HG02938 (cell line): ENCODE results near the gene TTBK1.

ENCODE experiments used
- ATAC-seq: cut with Tn5 transposase; IDR thresholded peaks from one replicate; pipeline ENCODE4 v1.9.1; 2021; ENCODE audit warnings: mild to moderate bottlenecking, moderate library complexity; ENCODE audit not compliant: unreplicated experiment

Gene TTBK1

GRCh38 chr6:43285832-43286231 lies 42.6 kb downstream of the TTBK1 start:
- no peak for ATAC-seq

DNA sequence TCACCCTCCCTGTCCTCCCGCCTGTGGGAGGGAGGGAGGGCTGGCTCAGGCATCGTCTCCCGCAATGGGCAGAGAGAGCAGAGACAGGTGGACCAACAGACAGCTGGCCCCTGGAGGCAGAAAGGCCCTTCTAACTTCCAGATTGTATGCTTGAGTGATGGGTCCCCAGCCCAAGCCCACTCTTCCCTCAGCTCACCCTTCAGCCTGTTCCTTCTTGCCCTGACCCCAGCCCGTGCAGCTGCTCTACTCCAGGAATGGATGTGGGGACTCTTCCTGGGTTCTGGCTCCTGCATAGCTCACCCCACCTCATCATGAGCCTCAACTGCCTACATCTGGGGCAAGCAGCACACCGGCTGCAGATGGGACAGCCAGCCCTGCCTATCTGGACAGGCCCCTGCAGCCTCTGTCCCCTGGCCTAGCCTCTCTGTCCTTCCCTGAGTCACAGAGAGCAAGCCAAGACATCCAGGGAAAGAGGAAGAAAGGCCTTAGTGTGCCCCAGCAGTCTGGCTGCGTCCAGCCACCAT lies 43.2 kb downstream of the TTBK1 start:
- ATAC-seq: no peak

GRCh38 chr6:43286980-43287716 lies 43.9 kb downstream of the TTBK1 start:
- no peak for ATAC-seq

DNA sequence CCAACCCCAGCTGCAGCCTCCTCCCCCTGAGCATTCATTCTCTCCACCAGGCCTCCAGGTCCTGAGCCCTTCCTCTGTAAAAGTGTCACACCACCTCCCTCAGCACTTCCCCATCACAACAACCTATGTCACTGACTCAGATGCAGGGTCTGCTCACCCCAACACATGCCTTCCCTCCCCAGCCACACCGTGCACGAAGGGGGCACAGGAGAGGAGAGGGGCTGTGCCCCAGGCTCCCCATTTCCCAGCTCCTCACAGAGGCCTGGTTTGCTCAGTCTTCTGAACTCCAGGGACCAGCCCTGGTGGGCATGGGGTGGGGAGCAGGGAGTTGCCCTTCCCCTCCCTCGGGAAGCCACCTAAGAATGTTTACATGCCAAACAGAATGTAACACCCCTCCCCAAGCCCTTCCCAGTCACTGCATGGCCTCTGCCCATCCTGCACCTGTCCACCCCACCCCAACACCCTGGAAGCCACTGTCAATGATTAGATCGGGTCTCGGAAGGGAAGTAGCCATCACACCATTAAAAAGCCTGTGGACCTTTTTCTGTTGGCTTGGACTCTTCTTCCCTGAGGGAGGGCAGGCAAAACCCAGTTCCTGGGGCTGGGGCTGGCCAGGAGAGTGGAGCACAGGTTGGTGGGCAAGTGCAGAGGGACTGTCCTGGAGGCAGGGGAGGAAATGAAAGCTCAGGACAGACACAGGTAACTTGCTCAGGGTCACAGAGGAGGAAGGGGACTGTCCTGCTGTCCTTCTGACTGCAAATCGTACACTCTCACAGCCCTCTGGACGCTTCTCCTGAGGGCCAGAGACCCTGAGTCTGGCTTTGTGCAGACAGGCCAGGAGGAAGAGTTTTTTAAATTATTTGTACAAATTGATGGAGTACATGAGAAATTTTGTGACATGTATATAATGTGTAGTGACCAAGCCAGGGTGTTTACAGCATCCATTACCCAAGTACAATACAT lies 44.7 kb downstream of the TTBK1 start:
- no peak for ATAC-seq

DNA sequence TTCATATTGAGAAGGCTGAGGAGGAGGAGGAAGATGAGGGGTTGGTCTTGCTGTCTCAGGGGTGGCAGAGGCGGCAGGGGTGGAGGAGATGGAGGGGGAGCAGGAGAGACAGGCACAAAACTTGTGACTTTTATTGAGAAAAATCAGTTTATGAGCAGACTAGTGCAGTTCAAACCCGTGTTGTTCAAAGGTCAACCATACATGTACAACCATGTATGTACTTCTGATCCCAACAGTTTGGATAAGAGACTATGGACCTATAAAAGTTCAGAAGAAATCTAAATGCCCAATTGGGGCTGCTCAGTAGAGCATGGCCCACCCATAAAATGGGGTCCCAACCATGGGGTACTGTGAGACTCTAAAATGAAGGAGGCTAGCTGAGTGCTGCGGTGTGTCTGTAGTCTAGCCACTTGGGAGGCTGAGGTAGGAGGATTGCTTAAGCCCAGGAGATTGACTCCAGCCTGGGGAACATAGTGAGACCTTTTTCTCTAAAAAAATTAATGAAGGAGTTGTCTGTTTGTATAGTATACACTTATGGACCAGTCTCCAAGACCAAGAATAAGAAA lies 47.1 kb downstream of the TTBK1 start:
- no peak for ATAC-seq

DNA sequence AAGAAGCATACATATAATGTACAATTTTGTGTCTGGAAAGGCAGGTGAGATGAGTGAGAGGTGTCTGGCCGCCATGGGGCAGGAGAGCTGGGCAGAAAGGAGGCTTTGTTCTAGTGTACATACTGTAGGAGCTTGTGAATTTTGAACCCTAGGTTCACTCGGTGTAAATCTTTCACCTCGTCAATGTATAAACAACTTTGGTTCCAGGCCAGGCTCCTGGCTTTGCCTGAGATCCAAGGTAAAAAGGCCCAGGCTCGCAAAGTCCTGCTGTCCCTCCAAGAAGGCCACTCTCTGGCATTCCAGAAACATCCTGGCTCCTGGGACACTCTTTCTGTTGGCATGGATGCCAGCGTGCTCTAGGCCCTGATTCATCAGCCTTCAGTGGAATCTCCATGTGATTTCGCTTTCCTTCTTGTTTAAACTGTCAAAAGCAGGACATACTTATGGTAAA lies 47.6 kb downstream of the TTBK1 start:
- no peak for ATAC-seq

DNA sequence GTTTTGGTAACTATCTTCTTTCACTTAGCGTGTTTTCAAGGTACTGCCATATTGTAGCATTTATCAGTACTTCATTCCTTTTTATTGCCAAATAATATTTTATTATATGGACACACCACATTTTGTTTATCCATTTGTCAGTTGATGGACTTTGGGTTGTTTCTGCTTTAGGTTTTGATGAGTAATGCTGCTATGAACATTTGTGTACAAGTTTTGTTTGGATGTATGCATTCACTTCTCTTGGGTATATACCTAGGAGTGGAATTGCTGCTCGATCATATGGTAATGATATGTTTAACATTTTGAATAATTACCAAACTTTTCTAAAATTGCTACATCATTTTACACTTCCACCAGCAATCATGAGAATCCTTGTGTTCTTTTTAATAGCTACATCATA lies 48.4 kb downstream of the TTBK1 start:
- no peak for ATAC-seq

DNA sequence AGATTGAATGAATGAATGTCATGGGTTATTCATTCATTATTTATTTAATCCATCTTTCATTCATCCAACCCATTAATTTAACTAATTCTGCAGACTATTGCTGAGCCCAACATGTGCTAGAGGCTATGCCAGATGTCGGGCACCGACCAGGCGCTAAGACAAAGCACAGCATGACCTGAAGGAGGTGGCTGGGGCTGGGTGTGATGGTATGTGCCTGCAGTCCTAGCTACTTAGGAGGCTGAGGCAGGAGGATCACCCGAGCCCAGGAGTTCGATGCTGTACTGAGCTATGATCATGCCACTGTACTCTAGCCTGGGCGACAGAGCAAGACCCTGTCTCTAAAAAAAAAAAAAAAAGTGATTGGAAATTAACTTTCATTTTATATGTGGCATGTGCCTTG lies 49.1 kb downstream of the TTBK1 start:
- no peak for ATAC-seq

DNA sequence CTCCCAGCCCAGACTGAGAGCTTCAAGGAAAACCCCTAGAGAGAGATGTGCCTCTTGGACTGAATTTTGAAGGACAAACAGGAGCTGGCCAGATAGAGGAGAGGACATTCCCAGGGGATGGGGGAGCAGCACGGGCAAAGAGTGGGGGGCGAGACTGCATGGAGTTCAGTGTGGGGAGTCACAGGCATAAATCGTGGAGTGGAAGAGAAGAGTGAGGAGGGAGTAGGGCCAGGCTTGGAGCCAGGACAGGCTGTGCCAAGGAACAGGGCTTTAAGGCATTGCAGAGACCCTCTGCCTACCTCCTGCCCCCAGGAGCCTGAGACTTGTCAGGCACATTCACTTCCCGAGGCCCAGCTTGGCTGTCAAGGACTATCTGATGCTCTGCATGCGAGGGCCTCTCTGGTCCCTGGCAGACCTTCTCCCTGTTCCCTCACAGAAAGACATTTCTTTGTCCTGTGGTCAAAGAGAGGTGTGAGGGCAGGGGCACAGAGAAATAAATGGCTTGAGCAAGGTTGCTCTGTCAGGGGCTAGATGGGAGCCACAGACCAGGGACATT lies 49.6 kb downstream of the TTBK1 start:
- no peak for ATAC-seq

- no peak for ATAC-seq
These were observed 50.4 kb downstream of the TTBK1 start for GRCh38 chr6:43293698-43294097.

DNA sequence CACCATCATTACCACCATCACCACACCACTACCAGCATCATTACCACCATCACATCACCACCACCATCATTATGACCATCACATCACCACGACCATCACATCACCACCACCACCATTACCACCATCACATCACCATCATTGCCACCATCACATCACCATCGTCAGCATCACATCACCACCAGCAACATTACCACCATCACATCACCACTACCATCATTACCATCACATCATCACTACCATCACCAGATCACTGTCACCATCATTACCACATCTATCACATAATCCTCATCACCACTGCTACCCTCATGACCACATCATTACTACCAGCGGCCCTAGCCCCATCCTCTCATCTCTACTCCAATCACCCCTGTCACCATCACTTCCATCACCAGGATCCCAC lies 51.3 kb downstream of the TTBK1 start:
- no peak for ATAC-seq

DNA sequence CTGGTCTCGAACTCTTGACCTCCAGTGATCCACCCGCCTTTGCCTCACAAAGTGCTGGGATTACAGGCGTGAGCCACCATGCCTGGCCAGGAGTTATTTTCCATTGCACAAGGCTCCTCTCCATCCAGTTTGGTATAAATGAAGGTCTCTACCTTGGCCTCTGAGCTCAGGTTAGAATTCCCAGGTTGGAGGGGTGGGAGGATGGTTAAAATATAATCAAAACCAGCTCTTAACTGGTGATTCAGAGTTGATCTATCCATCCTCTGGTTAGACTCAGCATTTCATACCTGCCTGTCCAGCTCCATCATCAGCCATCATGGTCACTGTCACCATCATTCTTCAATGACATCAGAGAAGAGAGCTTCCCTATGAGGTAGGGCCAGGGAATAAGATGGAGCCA lies 52.2 kb downstream of the TTBK1 start:
- ATAC-seq: no peak

DNA sequence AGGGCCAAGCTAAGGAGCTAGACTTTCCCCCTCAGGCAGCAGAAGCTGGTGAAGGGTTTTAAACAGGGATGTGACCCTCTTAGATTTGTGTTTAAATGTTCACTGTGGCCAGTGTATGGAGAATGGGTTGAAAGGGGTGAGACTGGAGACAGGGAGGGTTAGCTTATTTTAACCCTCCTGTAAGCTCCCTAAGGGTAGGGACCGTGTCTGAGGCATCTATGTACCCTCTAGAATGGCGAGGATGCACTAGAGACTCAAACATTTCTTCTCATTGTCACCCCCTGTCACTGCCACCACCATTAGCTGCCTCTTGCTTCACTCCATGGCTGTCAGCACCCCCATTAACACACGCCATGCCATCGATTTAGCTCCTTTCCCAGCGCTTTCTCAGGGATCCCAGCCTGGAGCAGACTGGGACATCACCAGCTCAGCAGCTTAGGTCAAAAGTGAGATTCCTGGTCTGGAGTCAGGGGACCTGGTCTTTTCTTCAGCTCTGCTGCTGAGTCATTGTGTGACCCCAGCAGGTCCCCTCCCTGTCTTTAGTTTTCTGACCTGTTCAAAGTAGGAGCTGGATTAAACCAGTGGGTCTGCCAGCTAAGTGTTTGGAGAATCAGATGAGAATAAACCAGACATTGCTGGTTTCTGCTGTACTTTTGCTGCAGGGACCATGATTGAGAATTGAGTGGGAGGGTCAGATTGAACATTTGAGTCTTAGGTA lies 53.7 kb downstream of the TTBK1 start:
- ATAC-seq: no peak

- no peak for ATAC-seq
These were observed 54.6 kb downstream of the TTBK1 start, which contains the start of gene SLC22A7 for GRCh38 chr6:43297644-43298564. TSS of gene SLC22A7 (plus strand) at chr6:43298260. CDS start at chr6:43298359, 99 bp downstream.

DNA sequence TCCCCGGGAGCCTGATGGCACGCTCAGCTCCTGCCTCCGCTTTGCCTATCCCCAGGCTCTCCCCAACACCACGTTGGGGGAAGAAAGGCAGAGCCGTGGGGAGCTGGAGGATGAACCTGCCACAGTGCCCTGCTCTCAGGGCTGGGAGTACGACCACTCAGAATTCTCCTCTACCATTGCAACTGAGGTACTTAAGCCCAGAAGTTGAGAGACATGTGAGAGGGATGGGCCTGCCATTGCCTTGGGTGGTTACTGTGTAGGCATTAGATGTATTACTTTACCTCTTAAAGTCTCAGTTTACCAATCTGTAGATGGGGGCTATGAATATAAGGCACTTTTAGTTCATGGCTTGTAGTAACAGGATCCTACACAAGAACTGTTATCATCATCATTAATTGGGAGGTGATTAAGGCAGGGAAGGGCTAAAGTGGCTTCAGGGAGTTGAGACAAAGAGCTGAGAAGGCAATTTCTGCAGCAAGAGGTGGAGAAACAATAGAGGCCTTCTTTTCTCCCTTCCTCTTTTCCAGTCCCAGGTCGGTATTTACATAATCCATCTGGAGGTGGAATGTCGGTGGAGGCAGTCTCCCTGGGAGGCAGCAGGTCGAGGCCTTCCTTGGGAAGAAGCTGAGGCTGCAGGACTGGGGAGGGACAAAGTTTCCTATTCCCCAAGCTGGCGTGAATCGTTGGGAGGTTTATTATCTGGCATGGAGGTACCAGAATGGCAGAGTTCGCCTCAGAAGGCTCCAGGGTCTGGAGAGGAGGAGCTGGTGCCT lies 55.5 kb downstream of the TTBK1 start:
- no peak for ATAC-seq

DNA sequence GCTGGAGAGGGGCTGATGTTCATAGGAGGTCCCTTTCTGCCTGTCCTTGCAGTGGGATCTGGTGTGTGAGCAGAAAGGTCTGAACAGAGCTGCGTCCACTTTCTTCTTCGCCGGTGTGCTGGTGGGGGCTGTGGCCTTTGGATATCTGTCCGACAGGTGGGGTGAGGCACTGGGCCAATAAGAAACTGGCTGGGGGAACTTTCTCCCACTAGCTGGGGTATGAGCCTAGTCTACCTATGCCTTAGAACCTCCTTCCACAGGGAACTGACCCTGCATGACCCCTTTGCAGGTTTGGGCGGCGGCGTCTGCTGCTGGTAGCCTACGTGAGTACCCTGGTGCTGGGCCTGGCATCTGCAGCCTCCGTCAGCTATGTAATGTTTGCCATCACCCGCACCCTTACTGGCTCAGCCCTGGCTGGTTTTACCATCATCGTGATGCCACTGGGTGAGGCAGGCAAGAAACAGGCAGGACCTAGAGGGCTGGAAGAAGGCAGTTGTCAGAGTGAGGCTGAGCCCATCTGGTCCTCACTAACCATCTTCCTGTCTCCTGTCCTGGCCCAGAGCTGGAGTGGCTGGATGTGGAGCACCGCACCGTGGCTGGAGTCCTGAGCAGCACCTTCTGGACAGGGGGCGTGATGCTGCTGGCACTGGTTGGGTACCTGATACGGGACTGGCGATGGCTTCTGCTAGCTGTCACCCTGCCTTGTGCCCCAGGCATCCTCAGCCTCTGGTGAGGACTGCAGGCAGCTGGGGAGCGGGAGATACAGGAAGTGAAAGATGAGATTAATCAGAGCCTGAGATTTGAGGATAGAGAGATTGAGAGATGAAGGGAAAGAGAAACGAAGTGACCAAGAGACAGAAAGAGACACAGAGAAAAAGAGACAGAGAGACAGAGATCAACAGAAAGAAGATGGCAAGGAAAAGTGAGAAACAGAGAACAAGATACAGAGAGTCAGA lies 56.3 kb downstream of the TTBK1 start:
- ATAC-seq: no peak

DNA sequence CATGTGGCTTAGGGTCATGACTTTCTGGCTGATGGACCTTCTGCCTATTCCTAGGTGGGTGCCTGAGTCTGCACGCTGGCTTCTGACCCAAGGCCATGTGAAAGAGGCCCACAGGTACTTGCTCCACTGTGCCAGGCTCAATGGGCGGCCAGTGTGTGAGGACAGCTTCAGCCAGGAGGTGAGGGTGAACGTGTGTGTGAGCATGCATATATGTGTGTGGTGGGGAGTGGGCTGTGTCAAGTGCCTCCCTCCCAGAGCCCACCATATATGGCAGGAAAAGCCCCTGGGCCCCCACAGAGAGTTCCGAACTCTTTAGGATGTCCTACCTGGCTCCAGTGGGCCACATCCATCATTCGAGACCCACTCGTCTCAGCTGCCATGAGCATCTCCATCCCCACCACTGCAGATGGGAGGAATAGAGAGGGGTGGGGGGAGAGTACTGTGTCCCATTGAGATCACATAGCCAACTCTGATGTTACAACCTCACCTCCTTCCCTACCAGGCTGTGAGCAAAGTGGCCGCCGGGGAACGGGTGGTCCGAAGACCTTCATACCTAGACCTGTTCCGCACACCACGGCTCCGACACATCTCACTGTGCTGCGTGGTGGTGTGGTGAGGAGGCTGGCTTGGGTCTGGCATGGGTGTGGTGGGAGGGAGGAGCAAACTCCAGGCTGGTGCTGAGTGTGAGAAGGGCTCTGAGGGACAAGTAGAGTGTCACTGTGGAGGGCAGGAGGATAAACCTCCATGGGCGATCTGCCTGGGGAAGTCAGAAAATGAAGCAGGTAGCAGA lies 58.0 kb downstream of the TTBK1 start:
- no peak for ATAC-seq
